ENCODE measurements around the gene KRT7.
"Not testable (repeated sequence)": the region's sequence is repeated elsewhere in the genome, so short reads cannot be mapped to it uniquely, and the experiment has no call there.

KRT7 gene

GRCh38 chr12:52278575-52279421, 45.8 kb downstream of the KRT7 start:
- peak; percentile 40 to 59 (median 51) for DNase-seq (ENCODE audit: low read depth in 3 of 3)

GRCh38 chr12:52279422-52280318, 46.6 kb downstream of the KRT7 start:
- DNase-seq (ENCODE audit: low read depth in 3 of 3), result no peak

- DNase-seq (ENCODE audit: low read depth in 3 of 3), result no peak
These were observed 47.3 kb downstream of the KRT7 start for GRCh38 chr12:52280319-52280795.

- no peak for DNase-seq (ENCODE audit: low read depth in 3 of 3)
These were observed 47.9 kb downstream of the KRT7 start for GRCh38 chr12:52280796-52281560.

- DNase-seq (ENCODE audit: low read depth in 3 of 3), result no peak
These were observed 51.6 kb downstream of the KRT7 start for GRCh38 chr12:52284562-52285171.

GRCh38 chr12:52285172-52285745, 52.2 kb downstream of the KRT7 start:
- DNase-seq (ENCODE audit: low read depth in 3 of 3), result no peak

- no peak for DNase-seq (ENCODE audit: low read depth in 3 of 3)
These were observed 52.9 kb downstream of the KRT7 start for GRCh38 chr12:52285851-52286530.

- DNase-seq (ENCODE audit: low read depth in 3 of 3), result not testable (repeated sequence)
These were observed 54.1 kb downstream of the KRT7 start for GRCh38 chr12:52286857-52287785.

GRCh38 chr12:52287816-52288805, 55.1 kb downstream of the KRT7 start:
- not testable (repeated sequence) for DNase-seq (ENCODE audit: low read depth in 3 of 3)

- not testable (repeated sequence) for DNase-seq (ENCODE audit: low read depth in 3 of 3)
These were observed 57.6 kb downstream of the KRT7 start for GRCh38 chr12:52290483-52291134.

GRCh38 chr12:52291267-52291935, 58.4 kb downstream of the KRT7 start, which contains the start of gene KRT81:
TSS of gene KRT81 (minus strand) at chr12:52291534. CDS start at chr12:52291465, 69 bp downstream.
- DNase-seq (ENCODE audit: low read depth in 3 of 3), result no peak

GRCh38 chr12:52293926-52294325, 60.9 kb downstream of the KRT7 start:
- DNase-seq (ENCODE audit: low read depth in 3 of 3), result no peak

- no peak for DNase-seq (ENCODE audit: low read depth in 3 of 3)
These were observed 61.8 kb downstream of the KRT7 start for GRCh38 chr12:52294803-52295202.

- no peak for DNase-seq (ENCODE audit: low read depth in 3 of 3)
These were observed 62.6 kb downstream of the KRT7 start for GRCh38 chr12:52295663-52296062.

- DNase-seq (ENCODE audit: low read depth in 3 of 3), result no peak
These were observed 63.7 kb downstream of the KRT7 start for GRCh38 chr12:52296572-52297215.
